OCI-LY1 (cell line): ENCODE data around the gene ARHGDIB.

Experiments
- H2AFZ ChIP-seq: fragments of 200-600 bp; sonication (generic), shearing (Covaris generic); 2 replicates; pipeline ENCODE4 v1.6.0; 2014; ENCODE audit warnings: antibody characterized with exemption, mild to moderate bottlenecking, low read length
- H3F3A ChIP-seq: fragments of 200-600 bp; sonication (generic), shearing (Covaris generic); 2 replicates; pipeline ENCODE4 v1.6.0; 2014; ENCODE audit warnings: mild to moderate bottlenecking, antibody characterized with exemption, low read length, moderate library complexity; ENCODE audit not compliant: insufficient read depth
- H3K27ac ChIP-seq: fragments of 200-600 bp; sonication (generic); 2 replicates; pipeline ENCODE4 v1.5.1; 2014; ENCODE audit warnings: low read length, mixed run types, mild to moderate bottlenecking, low read depth; ENCODE audit not compliant: poor library complexity, severe bottlenecking
- H3K27me3 ChIP-seq: fragments of 200-600 bp; sonication (generic); 2 replicates; pipeline ENCODE4 v1.6.0; 2014; ENCODE audit warnings: antibody characterized with exemption, mild to moderate bottlenecking, low read length, moderate library complexity; ENCODE audit not compliant: insufficient read depth
- H3K36me3 ChIP-seq: fragments of 200-600 bp; sonication (generic); 2 replicates; pipeline ENCODE4 v1.6.1; 2014; ENCODE audit warnings: mild to moderate bottlenecking, antibody characterized with exemption, low read length, moderate library complexity, mixed read lengths; ENCODE audit not compliant: insufficient read depth
- H3K4me1 ChIP-seq: fragments of 200-600 bp; sonication (generic); 2 replicates; pipeline ENCODE4 v1.5.1; 2014; ENCODE audit warnings: mild to moderate bottlenecking, low read length, moderate library complexity; ENCODE audit not compliant: insufficient read depth, severe bottlenecking
- H3K4me2 ChIP-seq: fragments of 200-600 bp; sonication (generic), shearing (Covaris generic); 2 replicates; pipeline ENCODE4 v1.6.1; 2014; ENCODE audit warnings: low read length
- H3K4me3 ChIP-seq: fragments of 200-600 bp; sonication (generic); 2 replicates; pipeline ENCODE4 v1.5.1; 2014; ENCODE audit warnings: low read length, low read depth, mild to moderate bottlenecking, mixed read lengths; ENCODE audit not compliant: poor library complexity, severe bottlenecking
- H3K79me2 ChIP-seq: fragments of 200-600 bp; shearing (Covaris generic); 2 replicates; pipeline ENCODE4 v1.6.1; 2016; ENCODE audit warnings: mixed run types, low read length, mixed read lengths; ENCODE audit not compliant: insufficient read depth
- H3K9ac ChIP-seq: fragments of 200-600 bp; sonication (generic), shearing (Covaris generic); 2 replicates; pipeline ENCODE4 v1.6.1; 2014; ENCODE audit warnings: mild to moderate bottlenecking, low read length, mixed read lengths
- H3K9me2 ChIP-seq: fragments of 200-600 bp; sonication (generic), shearing (Covaris generic); 2 replicates; pipeline ENCODE4 v1.6.1; 2014; ENCODE audit warnings: low read depth, mild to moderate bottlenecking, low read length, mixed read lengths
- H3K9me3 ChIP-seq: fragments of 200-600 bp; shearing (Covaris generic); 2 replicates; pipeline ENCODE4 v1.6.1; 2014; ENCODE audit warnings: low read length, mixed read lengths
- H4K20me1 ChIP-seq: fragments of 200-600 bp; sonication (generic), shearing (Covaris generic); 2 replicates; pipeline ENCODE4 v1.6.0; 2016; ENCODE audit warnings: mild to moderate bottlenecking, low read length; ENCODE audit not compliant: insufficient read depth
- EZH2 ChIP-seq: fragments of 200-600 bp; sonication (generic), shearing (Covaris generic); IDR thresholded peaks from 2 replicates; pipeline ENCODE4 v1.8.0; 2017; ENCODE audit warnings: borderline replicate concordance, mixed run types, mild to moderate bottlenecking, antibody characterized with exemption, low read length, moderate library complexity, mixed read lengths
- TF ChIP-seq, protein P1 (sequence below): fragments of 200-600 bp; sonication (generic), shearing (Covaris generic); IDR thresholded peaks from 2 replicates; pipeline ENCODE4 v1.5.1; 2017; ENCODE audit warnings: mild to moderate bottlenecking, antibody characterized with exemption, low read length, moderate library complexity, mixed read lengths

ARHGDIB gene

DNA sequence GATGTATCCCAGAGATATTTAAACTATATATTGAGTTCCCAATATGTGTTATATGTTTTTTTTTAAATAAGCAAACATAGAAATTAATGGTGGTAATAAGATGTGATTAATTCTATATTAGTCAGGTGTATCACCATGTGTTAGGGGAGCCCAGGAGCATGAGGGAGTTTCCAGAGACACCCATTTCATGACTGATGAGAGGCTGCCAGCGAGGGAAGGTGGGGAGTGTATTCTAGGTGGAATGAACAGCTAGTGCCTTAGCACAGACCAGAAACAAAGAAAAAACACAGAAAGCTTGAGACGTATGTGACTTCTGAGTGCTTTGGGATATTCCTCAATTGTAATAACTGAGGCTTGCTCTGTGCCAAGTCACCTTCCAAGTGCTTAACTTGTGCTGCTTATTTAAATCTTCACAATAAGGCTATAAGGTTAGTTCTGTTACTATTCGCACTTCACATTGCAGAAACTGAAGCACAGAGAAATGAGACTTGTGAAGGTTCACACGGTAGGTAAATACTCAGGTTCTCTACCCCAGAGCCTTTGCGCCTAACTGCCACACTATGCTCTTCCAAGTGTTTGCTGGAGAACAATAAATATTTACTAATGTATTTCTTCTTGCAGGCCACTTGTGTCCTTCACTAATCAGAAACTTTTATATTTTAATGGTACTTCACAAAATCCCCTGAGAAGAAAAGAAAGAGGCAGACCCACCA lies 57.9 kb downstream of the ARHGDIB start:
- Histone ChIP-seq H3K79me2 (no peaks in the 10 kb centered on the region), H3K4me2 (no peak overlapping the region), H3K4me3 (no peak overlapping the region), H3F3A (no peaks in the 10 kb centered on the region), H3K9me3 (no peaks in the 10 kb centered on the region), H2AFZ (no peak overlapping the region), H3K9ac (no peak overlapping the region), H3K27ac (no peak overlapping the region), H4K20me1 (no peaks in the 10 kb centered on the region), H3K27me3 (no peaks in the 10 kb centered on the region), H3K4me1 (peaks cover 8% of the 10 kb centered on the region), H3K9me2 (no peaks in the 10 kb centered on the region), H3K36me3 (no peaks in the 10 kb centered on the region)
- TF ChIP-seq, protein P1, sequence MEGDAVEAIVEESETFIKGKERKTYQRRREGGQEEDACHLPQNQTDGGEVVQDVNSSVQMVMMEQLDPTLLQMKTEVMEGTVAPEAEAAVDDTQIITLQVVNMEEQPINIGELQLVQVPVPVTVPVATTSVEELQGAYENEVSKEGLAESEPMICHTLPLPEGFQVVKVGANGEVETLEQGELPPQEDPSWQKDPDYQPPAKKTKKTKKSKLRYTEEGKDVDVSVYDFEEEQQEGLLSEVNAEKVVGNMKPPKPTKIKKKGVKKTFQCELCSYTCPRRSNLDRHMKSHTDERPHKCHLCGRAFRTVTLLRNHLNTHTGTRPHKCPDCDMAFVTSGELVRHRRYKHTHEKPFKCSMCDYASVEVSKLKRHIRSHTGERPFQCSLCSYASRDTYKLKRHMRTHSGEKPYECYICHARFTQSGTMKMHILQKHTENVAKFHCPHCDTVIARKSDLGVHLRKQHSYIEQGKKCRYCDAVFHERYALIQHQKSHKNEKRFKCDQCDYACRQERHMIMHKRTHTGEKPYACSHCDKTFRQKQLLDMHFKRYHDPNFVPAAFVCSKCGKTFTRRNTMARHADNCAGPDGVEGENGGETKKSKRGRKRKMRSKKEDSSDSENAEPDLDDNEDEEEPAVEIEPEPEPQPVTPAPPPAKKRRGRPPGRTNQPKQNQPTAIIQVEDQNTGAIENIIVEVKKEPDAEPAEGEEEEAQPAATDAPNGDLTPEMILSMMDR, result no peak
- TF ChIP-seq EZH2, result no peak

- Histone ChIP-seq H4K20me1 (no peaks in the 10 kb centered on the region), H3K27me3 (no peaks in the 10 kb centered on the region), H3K4me1 (peaks cover 8% of the 10 kb centered on the region), H3K9ac (no peak overlapping the region), H3K79me2 (no peaks in the 10 kb centered on the region), H2AFZ (no peak overlapping the region), H3K27ac (no peak overlapping the region), H3F3A (no peaks in the 10 kb centered on the region), H3K9me3 (no peaks in the 10 kb centered on the region), H3K4me3 (no peak overlapping the region), H3K4me2 (no peak overlapping the region), H3K9me2 (no peaks in the 10 kb centered on the region), H3K36me3 (no peaks in the 10 kb centered on the region)
- TF ChIP-seq, protein P1, result no peak
- no peak for TF ChIP-seq EZH2
These were observed 58.9 kb downstream of the ARHGDIB start for GRCh38 chr12:14902465-14902864.

- H2AFZ ChIP-seq, result no peak overlapping the region
- no peaks in the 10 kb centered on the region for H3K9me3 ChIP-seq
- no peak overlapping the region for H3K4me2 ChIP-seq
- TF ChIP-seq EZH2, result no peak
- TF ChIP-seq, protein P1, result no peak; the same call in 1 of the 2 replicates
- no peaks in the 10 kb centered on the region for H3K9me2 ChIP-seq
- H3K4me3 ChIP-seq, result no peak overlapping the region
- H4K20me1 ChIP-seq, result no peaks in the 10 kb centered on the region
- no peak overlapping the region for H3K9ac ChIP-seq
- no peaks in the 10 kb centered on the region for H3F3A ChIP-seq
- no peaks in the 10 kb centered on the region for H3K27me3 ChIP-seq
- H3K4me1 ChIP-seq, result peaks cover 8% of the 10 kb centered on the region
- no peak overlapping the region for H3K27ac ChIP-seq
- H3K36me3 ChIP-seq, result no peaks in the 10 kb centered on the region
- H3K79me2 ChIP-seq, result no peaks in the 10 kb centered on the region
These were observed 60.2 kb downstream of the ARHGDIB start for GRCh38 chr12:14901228-14901562.
